ENCODE results near the gene CPSF4L.

Gene CPSF4L

GRCh38 chr17:73223626-73224230 lies 38.0 kb downstream of the CPSF4L start:
- Histone ChIP-seq H3K27me3 (ENCODE audit: control insufficient read depth, insufficient read depth, low read length) (no peaks in the 10 kb centered on the region), H3K27ac (no peak overlapping the region), H2AFZ (no peak overlapping the region), H3K79me2 (peaks cover 25% of the 10 kb centered on the region), H3K9ac (no peak overlapping the region), H3K36me3 (ENCODE audit: control insufficient read depth, insufficient read depth, low read length) (no peaks in the 10 kb centered on the region), H3K9me3 (ENCODE audit: control insufficient read depth, low read length) (no peaks in the 10 kb centered on the region), H3K4me1 (peaks cover 4% of the 10 kb centered on the region), H3K4me3 (ENCODE audit: low read depth, low read length) (no peak overlapping the region), H3K4me2 (ENCODE audit: low read length) (no peak overlapping the region)
- TF ChIP-seq CTCF (IDR thresholded peaks at IDR 0.05): no peak

- no peak overlapping the region for H3K4me3 ChIP-seq (ENCODE audit: low read depth, low read length)
- H3K27me3 ChIP-seq (ENCODE audit: control insufficient read depth, insufficient read depth, low read length): no peaks in the 10 kb centered on the region
- H3K4me2 ChIP-seq (ENCODE audit: low read length): no peak overlapping the region
- H3K9ac ChIP-seq: no peak overlapping the region
- no peaks in the 10 kb centered on the region for H3K36me3 ChIP-seq (ENCODE audit: control insufficient read depth, insufficient read depth, low read length)
- no peak overlapping the region for H3K27ac ChIP-seq
- peaks cover 16% of the 10 kb centered on the region for H3K79me2 ChIP-seq
- no peak for TF ChIP-seq CTCF (IDR thresholded peaks at IDR 0.05)
- no peak overlapping the region for H2AFZ ChIP-seq
- H3K4me1 ChIP-seq: no peaks in the 10 kb centered on the region
- H3K9me3 ChIP-seq (ENCODE audit: control insufficient read depth, low read length): no peaks in the 10 kb centered on the region
Observed at GRCh38 chr17:73215447-73215846, 46.2 kb downstream of the CPSF4L start.

- no peak for TF ChIP-seq CTCF (IDR thresholded peaks at IDR 0.05)
- Histone ChIP-seq H3K27ac (no peak overlapping the region), H3K27me3 (ENCODE audit: control insufficient read depth, insufficient read depth, low read length) (no peaks in the 10 kb centered on the region), H3K9ac (no peak overlapping the region), H2AFZ (no peak overlapping the region), H3K4me3 (ENCODE audit: low read depth, low read length) (no peak overlapping the region), H3K79me2 (peaks cover 13% of the 10 kb centered on the region), H3K9me3 (ENCODE audit: control insufficient read depth, low read length) (no peaks in the 10 kb centered on the region), H3K36me3 (ENCODE audit: control insufficient read depth, insufficient read depth, low read length) (no peaks in the 10 kb centered on the region), H3K4me2 (ENCODE audit: low read length) (no peak overlapping the region), H3K4me1 (no peaks in the 10 kb centered on the region)
Observed at GRCh38 chr17:73214851-73215250, 46.8 kb downstream of the CPSF4L start.

GRCh38 chr17:73214008-73214407 lies 47.7 kb downstream of the CPSF4L start:
- no peak overlapping the region for H2AFZ ChIP-seq
- peaks cover 7% of the 10 kb centered on the region for H3K79me2 ChIP-seq
- H3K9me3 ChIP-seq (ENCODE audit: control insufficient read depth, low read length): no peaks in the 10 kb centered on the region
- TF ChIP-seq CTCF (IDR thresholded peaks at IDR 0.05): no peak
- H3K4me3 ChIP-seq (ENCODE audit: low read depth, low read length): no peak overlapping the region
- H3K9ac ChIP-seq: no peak overlapping the region
- no peaks in the 10 kb centered on the region for H3K27me3 ChIP-seq (ENCODE audit: control insufficient read depth, insufficient read depth, low read length)
- H3K27ac ChIP-seq: no peak overlapping the region
- H3K4me1 ChIP-seq: no peaks in the 10 kb centered on the region
- no peak overlapping the region for H3K4me2 ChIP-seq (ENCODE audit: low read length)
- H3K36me3 ChIP-seq (ENCODE audit: control insufficient read depth, insufficient read depth, low read length): no peaks in the 10 kb centered on the region

GRCh38 chr17:73211745-73212144 lies 49.9 kb downstream of the CPSF4L start:
- no peak overlapping the region for H3K9ac ChIP-seq
- H3K9me3 ChIP-seq (ENCODE audit: control insufficient read depth, low read length): no peaks in the 10 kb centered on the region
- no peak for TF ChIP-seq CTCF (IDR thresholded peaks at IDR 0.05)
- no peak overlapping the region for H3K4me2 ChIP-seq (ENCODE audit: low read length)
- H3K79me2 ChIP-seq: peaks cover 3% of the 10 kb centered on the region
- H3K4me3 ChIP-seq (ENCODE audit: low read depth, low read length): no peak overlapping the region
- no peaks in the 10 kb centered on the region for H3K4me1 ChIP-seq
- H3K27me3 ChIP-seq (ENCODE audit: control insufficient read depth, insufficient read depth, low read length): no peaks in the 10 kb centered on the region
- H3K36me3 ChIP-seq (ENCODE audit: control insufficient read depth, insufficient read depth, low read length): no peaks in the 10 kb centered on the region
- H2AFZ ChIP-seq: no peak overlapping the region
- no peak overlapping the region for H3K27ac ChIP-seq
